ENCODE data around the gene TMEM150B. TPM values are rescaled to one million over a fixed set of nuclear protein-coding genes. Genes with fewer than 3 reads are reported as not detected.

TMEM150B gene
- total and polyA plus RNA-seq, 9 of the 15 experiments (the other 6 are each of a cell fraction or from before 2014, with no cell fraction given): 0.47 to 1.3 (median 0.74) TPM; not detected in 2

- TF ChIP-seq, protein P1, sequence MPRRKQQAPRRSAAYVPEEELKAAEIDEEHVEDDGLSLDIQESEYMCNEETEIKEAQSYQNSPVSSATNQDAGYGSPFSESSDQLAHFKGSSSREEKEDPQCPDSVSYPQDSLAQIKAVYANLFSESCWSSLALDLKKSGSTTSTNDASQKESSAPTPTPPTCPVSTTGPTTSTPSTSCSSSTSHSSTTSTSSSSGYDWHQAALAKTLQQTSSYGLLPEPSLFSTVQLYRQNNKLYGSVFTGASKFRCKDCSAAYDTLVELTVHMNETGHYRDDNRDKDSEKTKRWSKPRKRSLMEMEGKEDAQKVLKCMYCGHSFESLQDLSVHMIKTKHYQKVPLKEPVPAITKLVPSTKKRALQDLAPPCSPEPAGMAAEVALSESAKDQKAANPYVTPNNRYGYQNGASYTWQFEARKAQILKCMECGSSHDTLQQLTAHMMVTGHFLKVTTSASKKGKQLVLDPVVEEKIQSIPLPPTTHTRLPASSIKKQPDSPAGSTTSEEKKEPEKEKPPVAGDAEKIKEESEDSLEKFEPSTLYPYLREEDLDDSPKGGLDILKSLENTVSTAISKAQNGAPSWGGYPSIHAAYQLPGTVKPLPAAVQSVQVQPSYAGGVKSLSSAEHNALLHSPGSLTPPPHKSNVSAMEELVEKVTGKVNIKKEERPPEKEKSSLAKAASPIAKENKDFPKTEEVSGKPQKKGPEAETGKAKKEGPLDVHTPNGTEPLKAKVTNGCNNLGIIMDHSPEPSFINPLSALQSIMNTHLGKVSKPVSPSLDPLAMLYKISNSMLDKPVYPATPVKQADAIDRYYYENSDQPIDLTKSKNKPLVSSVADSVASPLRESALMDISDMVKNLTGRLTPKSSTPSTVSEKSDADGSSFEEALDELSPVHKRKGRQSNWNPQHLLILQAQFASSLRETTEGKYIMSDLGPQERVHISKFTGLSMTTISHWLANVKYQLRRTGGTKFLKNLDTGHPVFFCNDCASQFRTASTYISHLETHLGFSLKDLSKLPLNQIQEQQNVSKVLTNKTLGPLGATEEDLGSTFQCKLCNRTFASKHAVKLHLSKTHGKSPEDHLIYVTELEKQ (CRISPR knock-in tag; IDR thresholded peaks at IDR 0.05): no peak
- TF ChIP-seq, protein P2, sequence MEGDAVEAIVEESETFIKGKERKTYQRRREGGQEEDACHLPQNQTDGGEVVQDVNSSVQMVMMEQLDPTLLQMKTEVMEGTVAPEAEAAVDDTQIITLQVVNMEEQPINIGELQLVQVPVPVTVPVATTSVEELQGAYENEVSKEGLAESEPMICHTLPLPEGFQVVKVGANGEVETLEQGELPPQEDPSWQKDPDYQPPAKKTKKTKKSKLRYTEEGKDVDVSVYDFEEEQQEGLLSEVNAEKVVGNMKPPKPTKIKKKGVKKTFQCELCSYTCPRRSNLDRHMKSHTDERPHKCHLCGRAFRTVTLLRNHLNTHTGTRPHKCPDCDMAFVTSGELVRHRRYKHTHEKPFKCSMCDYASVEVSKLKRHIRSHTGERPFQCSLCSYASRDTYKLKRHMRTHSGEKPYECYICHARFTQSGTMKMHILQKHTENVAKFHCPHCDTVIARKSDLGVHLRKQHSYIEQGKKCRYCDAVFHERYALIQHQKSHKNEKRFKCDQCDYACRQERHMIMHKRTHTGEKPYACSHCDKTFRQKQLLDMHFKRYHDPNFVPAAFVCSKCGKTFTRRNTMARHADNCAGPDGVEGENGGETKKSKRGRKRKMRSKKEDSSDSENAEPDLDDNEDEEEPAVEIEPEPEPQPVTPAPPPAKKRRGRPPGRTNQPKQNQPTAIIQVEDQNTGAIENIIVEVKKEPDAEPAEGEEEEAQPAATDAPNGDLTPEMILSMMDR (IDR thresholded peaks at IDR 0.05 in 2 of 3, conservative IDR thresholded peaks at IDR 0.05 in 1 of 3; ENCODE audit: insufficient read depth in 2 of 3, low read depth in 1 of 3, low read length in 3 of 3): no peak
- TF ChIP-seq MYNN (IDR thresholded peaks at IDR 0.05) (no peak), MYNN (CRISPR knock-in tag; IDR thresholded peaks at IDR 0.05) (no peak), HNRNPH1 (optimal IDR thresholded peaks at IDR 0.05; ENCODE audit: low read depth, low read length) (no peak), MTA2 (IDR thresholded peaks at IDR 0.05; ENCODE audit: low read depth) (no peak), ZKSCAN8 (CRISPR knock-in tag; IDR thresholded peaks at IDR 0.05) (no peak), ZNF449 (CRISPR knock-in tag; IDR thresholded peaks at IDR 0.05) (no peak), ZNF398 (CRISPR knock-in tag; IDR thresholded peaks at IDR 0.05) (no peak), SAFB2 (IDR thresholded peaks at IDR 0.05; ENCODE audit: borderline replicate concordance, low read depth, low read length, severe bottlenecking) (no peak), MAX (CRISPR knock-in tag; IDR thresholded peaks at IDR 0.05) (no peak), SMARCA4 (IDR thresholded peaks at IDR 0.05) (peak; percentile 43; the same call in 1 of the 2 replicates)
- TF ChIP-seq, protein P3, sequence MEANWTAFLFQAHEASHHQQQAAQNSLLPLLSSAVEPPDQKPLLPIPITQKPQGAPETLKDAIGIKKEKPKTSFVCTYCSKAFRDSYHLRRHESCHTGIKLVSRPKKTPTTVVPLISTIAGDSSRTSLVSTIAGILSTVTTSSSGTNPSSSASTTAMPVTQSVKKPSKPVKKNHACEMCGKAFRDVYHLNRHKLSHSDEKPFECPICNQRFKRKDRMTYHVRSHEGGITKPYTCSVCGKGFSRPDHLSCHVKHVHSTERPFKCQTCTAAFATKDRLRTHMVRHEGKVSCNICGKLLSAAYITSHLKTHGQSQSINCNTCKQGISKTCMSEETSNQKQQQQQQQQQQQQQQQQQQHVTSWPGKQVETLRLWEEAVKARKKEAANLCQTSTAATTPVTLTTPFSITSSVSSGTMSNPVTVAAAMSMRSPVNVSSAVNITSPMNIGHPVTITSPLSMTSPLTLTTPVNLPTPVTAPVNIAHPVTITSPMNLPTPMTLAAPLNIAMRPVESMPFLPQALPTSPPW (CRISPR knock-in tag; IDR thresholded peaks at IDR 0.05): no peak
- TF ChIP-seq, protein P4, sequence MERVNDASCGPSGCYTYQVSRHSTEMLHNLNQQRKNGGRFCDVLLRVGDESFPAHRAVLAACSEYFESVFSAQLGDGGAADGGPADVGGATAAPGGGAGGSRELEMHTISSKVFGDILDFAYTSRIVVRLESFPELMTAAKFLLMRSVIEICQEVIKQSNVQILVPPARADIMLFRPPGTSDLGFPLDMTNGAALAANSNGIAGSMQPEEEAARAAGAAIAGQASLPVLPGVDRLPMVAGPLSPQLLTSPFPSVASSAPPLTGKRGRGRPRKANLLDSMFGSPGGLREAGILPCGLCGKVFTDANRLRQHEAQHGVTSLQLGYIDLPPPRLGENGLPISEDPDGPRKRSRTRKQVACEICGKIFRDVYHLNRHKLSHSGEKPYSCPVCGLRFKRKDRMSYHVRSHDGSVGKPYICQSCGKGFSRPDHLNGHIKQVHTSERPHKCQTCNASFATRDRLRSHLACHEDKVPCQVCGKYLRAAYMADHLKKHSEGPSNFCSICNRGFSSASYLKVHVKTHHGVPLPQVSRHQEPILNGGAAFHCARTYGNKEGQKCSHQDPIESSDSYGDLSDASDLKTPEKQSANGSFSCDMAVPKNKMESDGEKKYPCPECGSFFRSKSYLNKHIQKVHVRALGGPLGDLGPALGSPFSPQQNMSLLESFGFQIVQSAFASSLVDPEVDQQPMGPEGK (CRISPR knock-in tag; IDR thresholded peaks at IDR 0.05; ENCODE audit: borderline replicate concordance): no peak
Measured at GRCh38 chr19:55325172-55325571, at the start of gene TMEM150B (continued).

Measured in K562 (cell line).